ENCODE data around the gene TBX21. TPM values are rescaled to one million over a fixed set of nuclear protein-coding genes. Genes with fewer than 3 reads are reported as not detected.

The TBX21 gene
- total and polyA plus RNA-seq, 2 of the 4 experiments (the other 2 are of a cell fraction), result not detected

- H3K9ac ChIP-seq (ENCODE audit: low read depth, low read length), result peak overlapping the region; percentile 71
- H4K20me1 ChIP-seq (ENCODE audit: insufficient read depth, low read length), result peaks cover 13% of the 10 kb centered on the region; the same call in 1 of the 2 replicates
- no peak overlapping the region for H3K56ac ChIP-seq (ENCODE audit: extremely low read depth, insufficient read depth, low read length)
- H3K9me3 ChIP-seq (ENCODE audit: control insufficient read depth, insufficient read depth, low read length), result no peaks in the 10 kb centered on the region
- H2BK5ac ChIP-seq (ENCODE audit: low read depth, low read length, poor library complexity, severe bottlenecking), result peak overlapping the region; percentile 79
- H3K18ac ChIP-seq (ENCODE audit: low read depth, low read length), result peak overlapping the region; percentile 50; the same call in 1 of the 2 replicates
- TF ChIP-seq POLR2A (IDR thresholded peaks at IDR 0.05; ENCODE audit: low read depth, low read length) (no peak), MXI1 (IDR thresholded peaks at IDR 0.05; ENCODE audit: borderline replicate concordance, low read depth, low read length) (peak; percentile 58; the same call in 1 of the 2 replicates), BHLHE40 (IDR thresholded peaks at IDR 0.05; ENCODE audit: low read depth, low read length) (peak; percentile 98), FOS (IDR thresholded peaks at IDR 0.05; ENCODE audit: low read depth, low read length) (peak; percentile 28; the same call in 1 of the 2 replicates), RAD21 (IDR thresholded peaks at IDR 0.05; ENCODE audit: low read length) (no peak), MAZ (IDR thresholded peaks at IDR 0.05; ENCODE audit: borderline replicate concordance, low read depth, low read length) (0 out of 2 replicates have a peak, but pooled peaks have one; percentile 46)
- TF ChIP-seq, protein P1, sequence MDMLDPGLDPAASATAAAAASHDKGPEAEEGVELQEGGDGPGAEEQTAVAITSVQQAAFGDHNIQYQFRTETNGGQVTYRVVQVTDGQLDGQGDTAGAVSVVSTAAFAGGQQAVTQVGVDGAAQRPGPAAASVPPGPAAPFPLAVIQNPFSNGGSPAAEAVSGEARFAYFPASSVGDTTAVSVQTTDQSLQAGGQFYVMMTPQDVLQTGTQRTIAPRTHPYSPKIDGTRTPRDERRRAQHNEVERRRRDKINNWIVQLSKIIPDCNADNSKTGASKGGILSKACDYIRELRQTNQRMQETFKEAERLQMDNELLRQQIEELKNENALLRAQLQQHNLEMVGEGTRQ (IDR thresholded peaks at IDR 0.05; ENCODE audit: low read depth, low read length), result peak; percentile 64
- H4K8ac ChIP-seq (ENCODE audit: low read depth in 2 of 2, low read length in 2 of 2), result peak overlapping the region; percentile 97
- ChIA-PET POLR2A (ENCODE audit: unreplicated experiment) (no interaction called here), CTCF (no interaction called here)
- H2AK5ac ChIP-seq (ENCODE audit: low read depth, low read length), result peak overlapping the region; percentile 75
- no peak overlapping the region; the same call in 2 of the 3 replicates for H2BK15ac ChIP-seq (ENCODE audit: low read depth, low read length)
- H2AK9ac ChIP-seq (replicated peaks; ENCODE audit: low read depth, low read length, poor library complexity), result peak overlapping the region; percentile 87
- H2BK120ac ChIP-seq (ENCODE audit: low read depth, low read length), result no peak overlapping the region
- H2BK20ac ChIP-seq (ENCODE audit: low read depth, low read length), result no peak overlapping the region
- peak overlapping the region; percentile 85 for H3K4me3 ChIP-seq (ENCODE audit: insufficient read depth, low read depth, low read length)
- in situ Hi-C loops (cut with MboI; ENCODE audit: low sequenced_read_pairs) (no loop called here), dilution Hi-C loops (cut with HindIII; ENCODE audit: low sequenced_read_pairs, unreplicated experiment) (no loop called here), intact Hi-C loops (cut with micrococcal nuclease) (no loop called here)
- no peak overlapping the region; the same call in 1 of the 2 replicates for H3K27ac ChIP-seq (ENCODE audit: insufficient read depth, low read length)
- DNase-seq (peak; percentile 49), ATAC-seq (ENCODE audit: low read depth) (peak; percentile 64)
- H3K4ac ChIP-seq (ENCODE audit: low read depth, low read length), result peak overlapping the region; percentile 92
- H3K4me1 ChIP-seq (ENCODE audit: control insufficient read depth, insufficient read depth, low read length), result peaks cover 11% of the 10 kb centered on the region
- peaks cover 5 to 10% of the 10 kb centered on the region in 2 experiments; a peak in 2 of 4 replicates for H3K79me1 ChIP-seq (ENCODE audit: low read depth in 1 of 2, low read length in 2 of 2)
- H3K9me1 ChIP-seq (ENCODE audit: insufficient read depth, low read length), result 0 out of 2 replicates have a peak, but pooled peaks cover 3% of the 10 kb centered on the region
- H3K27me3 ChIP-seq (ENCODE audit: control insufficient read depth, insufficient read depth, low read length), result no peaks in the 10 kb centered on the region; the same call in 1 of the 2 replicates
- peak overlapping the region; percentile 95 for H3K23ac ChIP-seq (ENCODE audit: low read depth, low read length)
- peaks cover 14% of the 10 kb centered on the region; the same call in 1 of the 2 replicates for H3K36me3 ChIP-seq (ENCODE audit: control insufficient read depth, insufficient read depth, low read length)
- no peak overlapping the region; the same call in 1 of the 2 replicates for H4K5ac ChIP-seq (ENCODE audit: low read depth, low read length)
- H3K14ac ChIP-seq (replicated peaks; ENCODE audit: low read depth, low read length), result peak overlapping the region; percentile 85
- peak overlapping the region; percentile 83 for H3K4me2 ChIP-seq (ENCODE audit: low read depth, low read length)
- peak overlapping the region; percentile 95 for H2AFZ ChIP-seq (replicated peaks; ENCODE audit: low read length, poor library complexity)
- WGBS, 2 experiments (ENCODE audit: extremely low coverage in 2 of 2, insufficient read length in 1 of 2), result 4% methylated on average over 25 of the region's 65 CpGs; no CpG with 5 or more reads in 1 of the 2 experiments
- peak overlapping the region; percentile 50 for H4K91ac ChIP-seq (ENCODE audit: insufficient read depth, low read depth, low read length)
- BruUV-seq (replicated peaks), result no TSS peak
Measured at GRCh38 chr17:47694581-47695428, 38.2 kb upstream of the TBX21 start.

Measured in IMR-90 (cell line).